Activated CD4-positive, alpha-beta T cell treated with anti-CD3 and anti-CD28 coated beads, Interleukin-2, amount 50 U/mL, for 4 hours (primary cell): Measurements from ENCODE around the gene BLACAT1.
"Not testable (repeated sequence)": the region's sequence is repeated elsewhere in the genome, so short reads cannot be mapped to it uniquely, and the experiment has no call there.

Experiments used
- DNase-seq, 2 experiments: peaks; one replicate each; pipeline ENCODE4 v3.0.0-alpha.2; 2020

The BLACAT1 gene

DNA sequence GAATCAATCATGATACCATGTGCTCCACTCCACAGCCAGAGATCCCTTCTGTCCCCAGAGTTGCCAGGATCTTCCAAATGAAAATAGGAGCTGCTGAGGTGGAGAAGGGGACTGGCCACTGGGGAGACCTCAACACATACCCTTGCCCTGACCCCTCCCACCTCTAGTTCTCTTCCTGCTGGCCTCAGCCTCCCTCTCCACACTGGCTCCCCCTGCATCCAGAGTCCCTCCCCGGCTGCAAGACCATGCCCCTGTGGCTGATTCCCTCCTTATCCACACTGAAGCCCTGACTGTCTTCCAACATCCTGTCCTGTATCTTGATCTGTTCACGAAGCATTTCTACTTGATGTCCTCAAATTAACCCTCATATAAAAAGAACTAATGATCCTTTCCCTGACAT is 27.5 kb upstream of the BLACAT1 start:
- DNase-seq, result no peak

DNA sequence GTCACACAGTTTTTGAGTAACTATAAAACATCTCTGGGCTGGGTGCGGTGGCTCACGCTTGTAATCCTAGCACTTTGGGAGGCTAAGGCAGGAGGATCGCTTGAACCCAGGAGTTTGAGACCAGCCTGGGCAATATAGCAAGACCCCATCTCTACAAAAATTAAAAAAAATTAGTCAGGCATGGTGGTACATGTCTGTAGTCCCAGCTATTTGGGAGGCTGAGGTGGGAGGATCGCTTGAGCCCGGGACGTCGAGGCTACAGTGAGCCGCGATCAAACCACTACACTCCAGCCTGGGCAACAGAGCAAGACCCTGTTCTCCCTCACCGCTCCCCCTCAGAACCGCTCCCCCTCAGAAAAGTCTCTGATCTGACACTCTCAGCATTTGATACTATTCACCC is 26.7 kb upstream of the BLACAT1 start:
- not testable (repeated sequence) for DNase-seq

- DNase-seq, result no peak
Measured at GRCh38 chr1:205481629-205482151, 25.8 kb upstream of the BLACAT1 start.

- DNase-seq, result no peak
Measured at GRCh38 chr1:205481218-205481617, 25.4 kb upstream of the BLACAT1 start.

- peak in 1 of 2 experiments; percentile 32 for DNase-seq
Measured at GRCh38 chr1:205480349-205480985, 24.6 kb upstream of the BLACAT1 start.

DNA sequence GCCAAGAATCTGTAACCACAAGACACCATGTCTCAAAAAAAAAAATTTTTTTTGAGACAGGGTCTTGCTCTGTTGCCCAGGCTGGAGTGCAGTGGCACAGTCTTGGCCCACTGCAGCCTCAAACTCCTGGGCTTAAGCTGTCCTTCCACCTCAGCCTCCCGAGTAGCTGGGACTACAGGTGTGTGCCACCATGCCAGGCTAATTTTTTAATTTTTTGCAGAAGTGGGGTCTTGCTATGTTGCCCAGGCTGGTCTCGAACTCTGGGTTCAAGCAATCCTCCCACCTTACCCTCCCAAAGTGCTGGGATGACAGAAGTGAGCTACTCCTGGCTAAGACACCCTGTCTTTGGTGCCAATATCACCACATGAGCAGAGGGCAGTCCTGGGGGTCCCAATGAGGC is 23.1 kb upstream of the BLACAT1 start:
- DNase-seq, result not testable (repeated sequence)

DNA sequence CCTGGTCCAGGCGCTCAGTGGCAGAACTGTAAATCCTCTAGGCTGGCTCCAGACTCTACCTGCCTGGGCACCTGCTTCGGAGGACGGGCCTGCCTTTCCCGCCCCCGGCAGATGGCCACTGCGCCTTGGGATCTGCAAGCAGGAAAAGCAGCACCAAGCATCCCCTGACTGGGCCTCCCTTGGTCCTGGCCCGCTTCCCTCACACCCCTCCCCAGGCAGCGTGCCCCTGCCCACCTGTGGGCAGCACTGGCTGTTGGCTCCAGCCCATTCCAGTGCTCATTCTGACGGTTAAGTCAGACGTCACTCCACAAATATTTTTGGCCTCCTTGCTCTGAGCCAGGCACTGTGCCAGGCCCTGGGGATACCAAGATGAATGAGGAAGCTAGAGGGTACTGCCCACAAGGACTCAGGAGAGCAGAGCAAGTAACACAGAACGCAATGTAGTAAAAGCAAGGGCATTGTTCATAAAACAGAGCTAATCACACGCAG is 22.0 kb upstream of the BLACAT1 start:
- DNase-seq, result no peak

DNA sequence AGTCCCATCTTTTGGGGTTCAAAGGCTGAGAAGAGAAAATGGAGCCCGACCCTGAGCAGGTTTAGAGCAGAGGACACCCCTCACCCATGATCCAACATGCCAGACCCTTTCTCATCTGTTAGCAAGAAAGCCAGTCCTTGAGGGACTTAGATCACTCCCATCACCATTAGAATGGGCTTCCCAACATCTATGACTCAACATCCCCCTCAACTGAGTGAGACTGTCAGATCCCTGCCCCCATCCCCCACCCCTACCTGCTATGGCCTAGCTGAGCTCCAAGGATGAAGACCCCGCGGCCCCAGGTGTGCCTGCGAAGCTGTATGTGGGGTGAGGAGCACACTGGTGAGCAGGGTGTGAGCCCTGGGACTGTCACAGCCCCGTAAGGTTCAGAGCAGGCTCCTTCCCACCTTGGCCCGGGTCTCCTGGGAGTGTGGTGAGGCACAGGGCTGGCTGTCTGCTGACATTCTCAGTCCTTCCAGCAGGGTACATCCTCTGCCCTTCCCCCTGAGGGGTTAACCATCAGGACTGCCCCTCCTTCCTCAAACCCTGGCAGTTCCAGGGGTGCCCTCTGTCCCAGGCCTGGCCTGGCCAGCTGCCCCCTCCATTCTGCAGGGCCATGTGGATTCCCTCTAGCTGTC is 21.4 kb upstream of the BLACAT1 start:
- no peak for DNase-seq

- DNase-seq, result no peak
Measured at GRCh38 chr1:205476648-205477047, 20.8 kb upstream of the BLACAT1 start.

- DNase-seq, result no peak
Measured at GRCh38 chr1:205475855-205476254, 20.0 kb upstream of the BLACAT1 start.

DNA sequence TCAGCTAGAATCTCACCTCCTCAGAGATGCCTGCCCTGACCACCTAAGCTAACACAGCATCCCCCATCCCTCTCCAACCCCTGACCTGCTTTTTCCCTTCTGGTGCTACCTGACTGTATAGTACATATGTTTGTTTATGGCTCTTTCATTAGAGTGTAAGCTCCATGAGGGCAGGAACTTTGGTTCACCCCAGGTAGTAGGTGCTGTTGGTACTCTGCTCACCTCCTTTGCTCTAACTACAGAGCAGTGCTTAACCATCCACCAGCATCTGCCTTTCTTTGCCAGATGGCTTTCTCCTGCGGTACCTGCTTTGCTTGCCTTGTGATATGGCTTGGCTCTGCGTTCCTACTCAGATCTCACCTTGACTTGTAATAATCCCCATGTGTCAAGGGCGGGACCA is 18.7 kb upstream of the BLACAT1 start:
- no peak for DNase-seq

DNA sequence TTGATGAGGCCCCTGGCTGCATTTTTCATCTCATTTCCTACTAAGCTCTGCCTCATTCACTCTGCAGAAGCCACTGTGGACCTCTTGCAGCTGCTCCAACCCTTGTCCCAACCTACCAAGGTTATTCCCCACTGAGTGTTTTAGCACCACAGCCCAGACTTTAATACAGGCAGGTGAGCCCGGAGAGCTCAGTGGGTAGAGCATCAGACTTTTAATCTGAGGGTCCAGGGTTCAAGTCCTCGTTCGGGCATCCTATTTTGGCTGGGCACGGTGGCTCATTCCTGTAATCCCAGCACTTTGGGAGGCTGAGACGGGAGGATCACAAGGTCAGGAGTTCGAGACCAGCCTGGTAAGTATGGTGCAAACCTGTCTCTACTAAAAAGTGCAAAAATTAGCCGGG is 18.1 kb upstream of the BLACAT1 start:
- no peak for DNase-seq

DNA sequence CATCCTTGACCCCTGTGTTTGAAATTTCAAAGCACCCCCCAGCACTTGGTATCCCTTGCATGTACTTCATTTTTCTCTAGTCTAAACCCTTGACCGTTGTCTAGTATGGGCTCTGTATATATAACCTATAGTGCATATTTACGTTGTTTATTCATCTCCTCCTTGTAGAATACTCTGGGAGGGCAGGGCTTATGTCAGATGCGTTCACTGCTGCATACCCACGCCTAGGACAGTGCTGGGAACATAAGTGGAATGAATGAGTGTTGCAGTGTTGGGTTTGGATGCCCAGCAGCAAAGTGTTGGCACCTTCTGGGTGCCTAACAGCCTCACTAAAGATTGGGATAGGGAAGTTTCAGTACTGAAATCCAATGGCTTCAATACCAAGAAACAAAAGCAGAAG is 17.6 kb upstream of the BLACAT1 start:
- DNase-seq, result no peak

DNA sequence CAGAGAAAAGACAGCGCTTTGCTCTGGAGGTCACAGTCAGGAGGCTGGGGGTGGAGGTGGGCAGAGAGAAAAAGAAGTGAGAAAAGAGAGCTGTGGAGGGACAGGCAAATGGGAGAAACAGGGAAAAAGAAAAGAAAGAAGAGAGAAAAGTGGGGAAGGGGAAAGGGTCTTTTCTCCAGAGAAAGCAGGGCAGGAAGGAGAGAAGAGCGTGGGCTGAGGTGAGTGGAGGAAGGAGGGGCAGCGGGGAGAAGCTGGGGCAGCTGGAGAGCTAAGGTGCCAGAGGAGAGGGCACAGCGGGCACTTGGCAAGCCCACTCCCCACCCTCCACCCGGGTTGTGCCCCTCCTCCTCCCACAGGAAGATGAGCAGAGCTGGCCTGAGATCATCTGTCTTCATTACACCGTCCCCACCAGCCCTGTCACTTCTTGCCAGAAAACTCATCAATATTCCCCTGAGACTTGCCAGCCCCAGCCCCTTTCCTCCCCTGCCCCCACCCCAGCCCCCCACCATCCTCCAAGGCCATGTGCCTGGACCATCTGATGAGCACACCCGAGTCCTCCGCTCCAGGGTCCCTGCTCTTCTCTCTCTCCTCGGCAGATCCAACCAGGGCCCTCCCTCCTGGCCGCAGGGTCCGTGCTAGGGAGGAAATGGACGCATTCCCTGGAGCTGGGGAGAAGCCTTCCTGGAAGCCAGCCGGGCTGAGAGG is 17.0 kb upstream of the BLACAT1 start:
- DNase-seq, result no peak

DNA sequence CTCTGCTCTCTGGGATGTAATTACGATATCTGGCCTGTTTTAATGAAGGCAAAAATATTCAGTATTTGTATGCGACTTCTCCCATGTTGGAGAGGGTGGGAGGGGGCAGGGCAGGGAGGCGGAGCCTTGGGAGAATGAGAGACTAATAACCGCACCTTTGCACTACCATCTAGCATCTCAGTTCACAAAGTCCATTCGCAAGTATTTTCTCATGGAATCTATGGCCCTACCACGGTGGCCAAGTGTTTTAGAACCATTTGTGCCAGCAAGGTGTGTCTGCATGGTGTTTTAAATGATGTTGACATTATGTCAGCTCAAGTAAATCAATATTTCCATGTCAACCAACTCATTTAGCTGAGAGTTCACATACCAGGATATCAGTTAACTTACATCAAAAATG is 14.3 kb upstream of the BLACAT1 start:
- no peak for DNase-seq

GRCh38 chr1:205466595-205467220 is 10.9 kb upstream of the BLACAT1 start:
- DNase-seq, result no peak

DNA sequence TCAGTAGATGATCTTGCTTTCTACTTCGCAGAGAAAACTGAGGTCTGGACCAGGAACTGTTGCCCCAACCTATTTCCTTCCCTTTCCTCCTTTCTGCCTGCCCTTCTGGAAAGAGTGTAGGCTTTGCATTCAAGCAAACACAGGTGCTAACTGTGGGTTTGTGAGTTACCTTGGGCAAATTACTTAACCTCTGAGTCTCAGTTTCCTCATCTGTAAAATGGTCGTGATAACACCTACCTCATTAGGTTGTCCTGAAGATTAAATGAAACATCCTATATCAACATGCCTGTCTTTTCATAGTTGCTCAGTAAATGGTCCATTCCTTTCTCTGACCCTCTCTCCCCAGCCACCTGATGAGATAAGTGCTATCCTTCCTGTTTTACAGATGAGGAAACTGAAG is 9.5 kb upstream of the BLACAT1 start:
- DNase-seq, result no peak

- no peak for DNase-seq
Measured at GRCh38 chr1:205458777-205459566, 3.1 kb upstream of the BLACAT1 start.

DNA sequence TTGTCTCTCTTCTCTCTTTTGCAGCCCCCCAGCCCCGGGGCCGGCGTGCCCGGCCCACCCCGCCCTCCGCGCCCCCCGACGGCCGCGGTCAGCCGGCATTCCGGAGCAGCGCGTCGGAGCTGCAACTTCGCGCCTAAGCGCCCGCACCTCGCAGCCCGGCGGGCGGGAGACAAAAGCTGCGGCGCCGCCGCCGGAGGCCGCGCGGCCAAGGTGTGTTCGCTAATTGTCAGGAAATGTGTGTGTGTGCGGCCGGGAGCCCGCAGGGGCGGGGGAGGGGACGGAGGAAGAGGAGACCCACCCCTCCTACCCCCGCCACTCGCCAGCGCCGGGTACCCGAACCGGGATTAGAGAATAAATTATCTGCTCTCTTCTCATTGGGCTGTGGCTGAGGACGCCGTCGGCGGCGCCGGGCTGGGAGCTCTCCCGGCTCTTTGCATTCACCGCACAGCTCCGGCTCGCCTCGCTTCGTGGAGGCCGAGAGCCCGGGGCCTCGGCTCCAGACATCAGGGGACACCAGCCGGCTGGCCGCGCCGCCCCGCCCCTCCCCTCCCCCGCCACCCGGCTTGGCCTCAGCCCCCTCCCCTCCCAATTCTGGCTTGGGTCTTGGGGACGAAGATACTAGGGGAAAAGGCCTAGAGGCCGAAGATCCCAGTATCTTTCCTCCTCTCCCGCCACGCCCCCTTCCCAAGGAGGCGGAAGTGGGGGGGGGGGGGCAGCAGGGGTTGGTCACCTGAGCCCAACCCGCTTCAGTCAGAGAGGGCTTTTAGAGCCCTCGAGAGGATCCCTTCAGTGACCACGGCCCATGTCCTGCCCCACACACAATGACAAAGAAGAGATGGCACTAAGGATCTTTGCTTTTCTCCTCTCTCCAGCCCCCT is 1.3 kb upstream of the BLACAT1 start:
- no peak for DNase-seq

- DNase-seq, result no peak
Measured at GRCh38 chr1:205456383-205456867, 580 bp upstream of the BLACAT1 start.

- DNase-seq, result no peak
Measured at GRCh38 chr1:205454903-205455335, 926 bp downstream of the BLACAT1 start.
